HEK293 (cell line): ENCODE data around the gene ZNF215.

Experiments
- CTCF ChIA-PET: fragments of 350-600 bp; formaldehyde crosslinking; extraction: SDS; loops from one replicate; lab custom pipeline; 2021; ENCODE audit warnings: antibody characterized with exemption; lab: Yijun Ruan, JAX
- POLR2A ChIA-PET: fragments of 300-600 bp; formaldehyde crosslinking; extraction: SDS; loops from one replicate; lab custom pipeline; 2020; ENCODE audit warnings: antibody characterized with exemption, inconsistent platforms; lab: Yijun Ruan, JAX
- H3K27ac ChIP-seq: fragments of 200-500 bp; sonication (Bioruptor generic); 2 replicates; pipeline ENCODE4 v1.5.1; 2014; ENCODE audit warnings: low read depth, low read length, control low read depth, inconsistent platforms; ENCODE audit errors: extremely low read depth
- H3K36me3 ChIP-seq, 2 experiments: fragments of 200-500 bp in 1 of 2; sonication (Bioruptor generic) in 1 of 2; 1 replicate in 1 of 2; 2 replicates in 1 of 2; pipeline ENCODE4 v1.5.1; 2014 to 2017; ENCODE audit warnings: inconsistent platforms in 2 of 2, low read length in 2 of 2; ENCODE audit not compliant: control insufficient read depth in 2 of 2, insufficient read depth in 1 of 2
- H3K4me1 ChIP-seq: fragments of 200-500 bp; sonication (Bioruptor generic); 2 replicates; pipeline ENCODE4 v1.5.1; 2014; ENCODE audit warnings: mild to moderate bottlenecking, low read length, inconsistent platforms; ENCODE audit not compliant: control insufficient read depth, insufficient read depth
- H3K4me3 ChIP-seq: 2 replicates; pipeline ENCODE4 v1.5.1; 2011; ENCODE audit warnings: low read depth, mild to moderate bottlenecking, control low read depth, low read length, moderate library complexity
- H3K9me3 ChIP-seq: fragments of 200-500 bp; sonication (Bioruptor generic); 2 replicates; pipeline ENCODE4 v1.5.1; 2014; ENCODE audit warnings: low read depth, low read length, inconsistent platforms; ENCODE audit not compliant: control insufficient read depth, insufficient read depth
- BCL11B ChIP-seq: fragments of 450-650 bp; formaldehyde crosslinking; IDR thresholded peaks from 2 replicates; pipeline ENCODE4 v1.5.1; 2016; ENCODE audit warnings: low read depth, missing biosample characterization, missing genetic modification characterization
- GLI2 ChIP-seq: fragments of 450-650 bp; formaldehyde crosslinking; IDR thresholded peaks from 2 replicates; pipeline ENCODE4; 2017; ENCODE audit warnings: missing biosample characterization, missing genetic modification characterization, low read depth, borderline replicate concordance
- GLIS1 ChIP-seq: fragments of 450-650 bp; formaldehyde crosslinking; IDR thresholded peaks from 2 replicates; pipeline ENCODE4 v1.5.1; 2016; ENCODE audit warnings: missing biosample characterization, missing genetic modification characterization
- IKZF3 ChIP-seq: fragments of 450-650 bp; IDR thresholded peaks from 2 replicates; pipeline ENCODE4 v1.5.0; 2018; ENCODE audit warnings: missing biosample characterization, mild to moderate bottlenecking, missing genetic modification characterization, moderate library complexity
- PATZ1 ChIP-seq: fragments of 450-650 bp; formaldehyde crosslinking; IDR thresholded peaks from 2 replicates; pipeline ENCODE4 v1.5.1; 2016; ENCODE audit warnings: missing biosample characterization, missing genetic modification characterization
- PRDM10 ChIP-seq: fragments of 450-650 bp; formaldehyde crosslinking; IDR thresholded peaks from 2 replicates; pipeline ENCODE4 v1.5.1; 2016; ENCODE audit warnings: missing biosample characterization, missing genetic modification characterization
- SETDB1 ChIP-seq: IDR thresholded peaks from one replicate; pipeline ENCODE4 v1.6.1; 2017; ENCODE audit warnings: mild to moderate bottlenecking, low read length, moderate library complexity, mixed read lengths; ENCODE audit not compliant: insufficient read length
- TCF7L2 ChIP-seq: IDR thresholded peaks from 2 replicates; pipeline ENCODE4 v1.6.1; 2011; ENCODE audit warnings: low read depth, mild to moderate bottlenecking, inconsistent platforms, low read length, moderate library complexity, borderline replicate concordance
- ZBTB48 ChIP-seq: fragments of 450-650 bp; formaldehyde crosslinking; IDR thresholded peaks from 2 replicates; pipeline ENCODE4 v1.5.1; 2016; ENCODE audit warnings: missing biosample characterization, missing genetic modification characterization
- ZBTB8A ChIP-seq: fragments of 450-650 bp; formaldehyde crosslinking; IDR thresholded peaks from 2 replicates; pipeline ENCODE4 v1.5.1; 2016; ENCODE audit warnings: missing biosample characterization, missing genetic modification characterization
- ZNF121 ChIP-seq: fragments of 450-650 bp; formaldehyde crosslinking; IDR thresholded peaks from 2 replicates; pipeline ENCODE4 v1.5.1; 2016; ENCODE audit warnings: missing biosample characterization, missing genetic modification characterization
- ZNF146 ChIP-seq: fragments of 450-650 bp; formaldehyde crosslinking; IDR thresholded peaks from 2 replicates; pipeline ENCODE4 v1.5.1; 2016; ENCODE audit warnings: missing biosample characterization, missing genetic modification characterization
- ZNF202 ChIP-seq: fragments of 450-650 bp; formaldehyde crosslinking; IDR thresholded peaks from 2 replicates; pipeline ENCODE4 v1.5.1; 2016; ENCODE audit warnings: missing biosample characterization, missing genetic modification characterization, borderline replicate concordance
- ZNF239 ChIP-seq: fragments of 450-650 bp; formaldehyde crosslinking; IDR thresholded peaks from 2 replicates; pipeline ENCODE4 v1.5.1; 2016; ENCODE audit warnings: missing biosample characterization, missing genetic modification characterization
- ZNF48 ChIP-seq: fragments of 450-650 bp; formaldehyde crosslinking; IDR thresholded peaks from 2 replicates; pipeline ENCODE4 v1.5.1; 2016; ENCODE audit warnings: missing biosample characterization, missing genetic modification characterization
- ZNF501 ChIP-seq: fragments of 450-650 bp; formaldehyde crosslinking; IDR thresholded peaks from 2 replicates; pipeline ENCODE4 v1.5.1; 2016; ENCODE audit warnings: missing biosample characterization, missing genetic modification characterization
- ZNF530 ChIP-seq: fragments of 450-650 bp; formaldehyde crosslinking; IDR thresholded peaks from 2 replicates; pipeline ENCODE4 v1.5.1; 2016; ENCODE audit warnings: low read depth, missing biosample characterization, missing genetic modification characterization
- ZNF571 ChIP-seq: fragments of 450-650 bp; formaldehyde crosslinking; IDR thresholded peaks from 2 replicates; pipeline ENCODE4 v1.5.0; 2017; ENCODE audit warnings: missing biosample characterization, missing genetic modification characterization
- ZNF585B ChIP-seq: fragments of 450-650 bp; formaldehyde crosslinking; IDR thresholded peaks from 2 replicates; pipeline ENCODE4 v1.5.1; 2016; ENCODE audit warnings: missing biosample characterization, missing genetic modification characterization
- ZNF791 ChIP-seq: fragments of 450-650 bp; formaldehyde crosslinking; IDR thresholded peaks from 2 replicates; pipeline ENCODE4 v1.5.1; 2016; ENCODE audit warnings: missing biosample characterization, missing genetic modification characterization
- ZSCAN18 ChIP-seq: fragments of 450-650 bp; formaldehyde crosslinking; IDR thresholded peaks from 2 replicates; pipeline ENCODE4 v1.5.1; 2016; ENCODE audit warnings: missing biosample characterization, missing genetic modification characterization

ZNF215 gene

GRCh38 chr11:6892400-6892799 lies 33.8 kb upstream of the ZNF215 start, which contains the start of gene OR2D2 (continued):
- no peak for TF ChIP-seq ZSCAN18 (tag by site-specific recombination)
- TF ChIP-seq ZNF239, result no peak
- no peak for TF ChIP-seq GLI2 (tag by site-specific recombination)
- TF ChIP-seq ZNF146 (tag by site-specific recombination), result no peak
- TF ChIP-seq ZNF791 (tag by site-specific recombination), result no peak
- TF ChIP-seq ZNF202 (tag by site-specific recombination), result no peak
- no peak for TF ChIP-seq PRDM10 (tag by site-specific recombination)
- TF ChIP-seq IKZF3 (tag by site-specific recombination), result no peak

GRCh38 chr11:6894097-6894496 lies 32.1 kb upstream of the ZNF215 start:
- Histone ChIP-seq H3K9me3 (no peaks in the 10 kb centered on the region), H3K27ac (no peak overlapping the region), H3K4me3 (no peak overlapping the region), H3K36me3 (no peaks in the 10 kb centered on the region)
- CTCF ChIA-PET, result no interaction called here
- no peak for TF ChIP-seq ZNF48
- TF ChIP-seq ZNF146 (tag by site-specific recombination), result no peak
- no peak for TF ChIP-seq GLIS1 (tag by site-specific recombination)
- no peak for TF ChIP-seq TCF7L2
- no peak for TF ChIP-seq ZBTB8A
- no peak for TF ChIP-seq ZNF530
- TF ChIP-seq ZNF501 (tag by site-specific recombination), result no peak
- TF ChIP-seq SETDB1, result no peak
- TF ChIP-seq ZNF585B, result no peak
- no peak for TF ChIP-seq BCL11B (tag by site-specific recombination)
- TF ChIP-seq ZNF571 (tag by site-specific recombination), result no peak
- no peak for TF ChIP-seq PATZ1 (tag by site-specific recombination)
- no peak for TF ChIP-seq ZNF121 (tag by site-specific recombination)
- TF ChIP-seq ZBTB48 (tag by site-specific recombination), result no peak
- TF ChIP-seq, all 188 proteins: peak for 0
- POLR2A ChIA-PET, result no interaction called here
- H3K4me1 ChIP-seq, result no peaks in the 10 kb centered on the region
